ENCODE measurements around the gene DPYD.

Gene DPYD

GRCh38 chr1:97907886-97908285 is 12.9 kb downstream of the DPYD start:
- no peak for DNase-seq (ENCODE audit: low read depth in 3 of 3)

- no peak for DNase-seq (ENCODE audit: low read depth in 3 of 3)
These were observed 14.1 kb downstream of the DPYD start for GRCh38 chr1:97906567-97907241.

- DNase-seq (ENCODE audit: low read depth in 3 of 3), result no peak
These were observed 15.5 kb downstream of the DPYD start for GRCh38 chr1:97905141-97905940.

GRCh38 chr1:97904534-97904933 is 16.3 kb downstream of the DPYD start:
- no peak for DNase-seq (ENCODE audit: low read depth in 3 of 3)

GRCh38 chr1:97903626-97904025 is 17.2 kb downstream of the DPYD start:
- no peak for DNase-seq (ENCODE audit: low read depth in 3 of 3)

- DNase-seq (ENCODE audit: low read depth in 3 of 3), result no peak
These were observed 18.8 kb downstream of the DPYD start for GRCh38 chr1:97902067-97902466.

- no peak for DNase-seq (ENCODE audit: low read depth in 3 of 3)
These were observed 19.7 kb downstream of the DPYD start for GRCh38 chr1:97901017-97901658.

GRCh38 chr1:97898948-97899347 is 21.9 kb downstream of the DPYD start:
- DNase-seq (ENCODE audit: low read depth in 3 of 3), result no peak

GRCh38 chr1:97895278-97895677 is 25.6 kb downstream of the DPYD start:
- no peak for DNase-seq (ENCODE audit: low read depth in 3 of 3)

- no peak for DNase-seq (ENCODE audit: low read depth in 3 of 3)
These were observed 27.0 kb downstream of the DPYD start for GRCh38 chr1:97893844-97894243.

GRCh38 chr1:97886199-97886598 is 34.6 kb downstream of the DPYD start:
- no peak for DNase-seq (ENCODE audit: low read depth in 3 of 3)

- DNase-seq (ENCODE audit: low read depth in 3 of 3), result no peak
These were observed 37.0 kb downstream of the DPYD start for GRCh38 chr1:97883823-97884222.

GRCh38 chr1:97877307-97877706 is 43.5 kb downstream of the DPYD start:
- DNase-seq (ENCODE audit: low read depth in 3 of 3), result no peak

- no peak for DNase-seq (ENCODE audit: low read depth in 3 of 3)
These were observed 44.8 kb downstream of the DPYD start for GRCh38 chr1:97875996-97876395.

- no peak for DNase-seq (ENCODE audit: low read depth in 3 of 3)
These were observed 50.2 kb downstream of the DPYD start for GRCh38 chr1:97870589-97870988.

- no peak for DNase-seq (ENCODE audit: low read depth in 3 of 3)
These were observed 51.4 kb downstream of the DPYD start for GRCh38 chr1:97869441-97869840.

- no peak for DNase-seq (ENCODE audit: low read depth in 3 of 3)
These were observed 53.7 kb downstream of the DPYD start for GRCh38 chr1:97867127-97867526.

GRCh38 chr1:97864615-97865014 is 56.2 kb downstream of the DPYD start:
- no peak for DNase-seq (ENCODE audit: low read depth in 3 of 3)

GRCh38 chr1:97853221-97853620 is 67.6 kb downstream of the DPYD start:
- no peak for DNase-seq (ENCODE audit: low read depth in 3 of 3)

- no peak for DNase-seq (ENCODE audit: low read depth in 3 of 3)
These were observed 71.2 kb downstream of the DPYD start for GRCh38 chr1:97849345-97850340.

- no peak for DNase-seq (ENCODE audit: low read depth in 3 of 3)
These were observed 75.0 kb downstream of the DPYD start for GRCh38 chr1:97845805-97846204.
